Measurements from ENCODE around the gene VWC2.
A peak's percentile ranks its signal among the peaks of the same experiment; 100 is the strongest.

The VWC2 gene

GRCh38 chr7:49852619-49853462 is 79.4 kb downstream of the VWC2 start:
- DNase-seq: peak; percentile 29

- no peak for DNase-seq
These were observed 82.0 kb downstream of the VWC2 start for GRCh38 chr7:49855281-49855980.

- DNase-seq: no peak
These were observed 86.9 kb downstream of the VWC2 start for GRCh38 chr7:49860293-49860692.

DNA sequence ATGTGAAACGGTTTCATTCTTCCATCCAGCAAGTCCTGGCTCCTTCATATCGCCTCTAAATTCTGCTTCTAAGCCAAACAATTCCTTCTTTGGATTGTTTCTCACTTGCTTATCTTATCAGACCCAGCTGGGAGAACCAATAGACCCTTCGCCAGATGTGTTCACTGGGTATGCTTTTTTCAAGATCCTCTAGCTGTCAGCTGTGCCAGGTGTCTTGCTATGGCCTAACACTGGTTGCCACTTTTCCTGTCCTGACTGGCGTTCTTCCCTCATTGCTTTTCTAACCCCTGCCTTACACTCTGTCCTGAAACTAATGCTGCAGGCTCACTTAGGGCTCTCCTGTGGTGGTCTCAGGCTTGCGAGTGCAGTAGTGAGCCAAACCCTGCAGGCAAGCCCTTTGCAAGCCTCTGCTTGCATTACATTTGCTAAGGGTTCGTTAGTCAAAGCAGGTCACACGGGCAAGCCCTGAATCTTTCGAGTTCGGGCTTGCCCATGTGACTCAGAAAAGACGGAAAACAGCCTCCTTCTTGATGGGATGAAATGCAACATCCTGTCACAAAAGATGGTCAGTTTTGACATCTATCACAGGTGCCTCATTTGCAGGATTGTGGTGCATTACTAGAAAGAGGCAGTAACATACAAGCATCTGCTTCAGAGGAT is 92.8 kb downstream of the VWC2 start:
- DNase-seq: no peak

- no peak for DNase-seq
These were observed 93.5 kb downstream of the VWC2 start for GRCh38 chr7:49866910-49867309.

DNA sequence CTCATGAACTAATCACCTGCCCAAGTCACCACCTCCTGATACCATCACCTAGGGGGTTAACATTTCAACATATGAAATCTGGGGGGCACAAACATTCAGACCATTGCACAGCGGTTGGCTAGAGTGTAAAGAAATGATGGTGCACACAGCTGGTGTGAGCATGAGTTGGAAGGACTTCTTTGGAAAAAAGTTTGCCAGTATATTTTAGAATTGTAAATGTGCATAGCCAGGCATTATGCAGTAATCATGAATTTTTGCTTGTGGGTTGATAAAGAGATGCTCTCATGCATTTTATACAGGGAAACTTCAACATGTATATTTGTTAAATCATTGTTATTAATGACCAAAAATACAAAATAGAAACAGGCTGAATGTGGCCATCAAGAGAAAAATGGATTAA is 100.0 kb downstream of the VWC2 start:
- DNase-seq: no peak

GRCh38 chr7:49875336-49875735 is 101.9 kb downstream of the VWC2 start:
- no peak for DNase-seq

DNA sequence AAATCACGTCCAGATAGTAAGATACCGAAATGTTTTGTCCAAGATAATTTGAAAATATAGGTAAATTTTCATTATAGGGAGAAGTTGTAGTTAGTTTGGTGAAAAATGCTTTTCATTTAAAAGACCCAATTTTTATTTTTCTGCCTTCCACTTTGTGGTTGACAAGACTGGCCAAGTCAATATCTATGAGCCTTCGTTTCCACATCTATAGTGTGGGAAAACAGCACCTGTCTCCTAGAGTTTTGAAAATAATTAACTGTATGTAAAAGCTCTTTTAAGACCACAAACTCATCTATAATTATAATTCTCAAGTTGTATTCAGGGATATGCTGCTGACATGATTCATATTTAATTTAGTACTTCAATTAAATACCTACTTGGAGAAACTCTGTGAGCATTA is 102.8 kb downstream of the VWC2 start:
- no peak for DNase-seq

- no peak for DNase-seq
These were observed 104.7 kb downstream of the VWC2 start for GRCh38 chr7:49878089-49878488.

DNA sequence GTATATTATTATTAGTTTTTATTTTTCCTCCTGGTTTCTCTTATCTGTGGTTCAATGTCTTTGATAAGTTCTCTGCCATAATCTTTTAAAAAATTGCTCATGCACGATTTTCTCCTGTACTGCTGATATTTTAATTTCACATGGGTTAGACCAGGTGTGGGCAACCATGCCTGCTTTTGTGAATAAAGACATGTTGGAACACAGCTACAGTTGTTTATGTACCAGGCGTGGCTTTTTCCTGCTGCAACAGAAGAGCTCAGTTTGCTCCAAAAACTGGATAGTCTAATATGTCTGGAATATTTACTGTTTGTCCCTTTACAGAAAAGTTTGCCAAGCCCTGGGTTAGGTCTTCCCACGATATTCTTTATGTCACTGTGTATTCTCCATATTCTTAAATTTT is 105.2 kb downstream of the VWC2 start:
- DNase-seq: no peak

DNA sequence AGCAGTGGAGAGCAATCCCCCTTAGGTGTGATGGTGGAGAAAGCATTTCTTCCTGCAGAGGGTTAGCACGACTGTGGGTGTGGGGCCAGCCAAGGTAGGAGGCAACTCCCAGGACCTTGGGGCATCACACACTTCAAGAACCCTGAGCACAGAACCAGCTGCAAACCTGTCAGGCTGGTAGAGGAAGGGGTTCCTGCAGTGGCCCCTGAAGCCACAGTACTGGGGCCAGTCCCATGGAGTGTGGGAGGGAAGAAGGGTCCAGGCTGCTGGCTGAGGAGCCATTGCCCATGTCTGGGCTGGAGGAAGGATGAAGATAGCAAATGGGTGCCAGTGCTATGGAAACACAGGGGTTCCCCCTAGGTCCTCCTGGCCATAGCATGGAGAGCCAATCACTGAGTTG is 110.5 kb downstream of the VWC2 start:
- no peak for DNase-seq

- no peak for DNase-seq
These were observed 112.3 kb downstream of the VWC2 start for GRCh38 chr7:49885593-49886285.

GRCh38 chr7:49892481-49892880 is 119.0 kb downstream of the VWC2 start:
- no peak for DNase-seq

DNA sequence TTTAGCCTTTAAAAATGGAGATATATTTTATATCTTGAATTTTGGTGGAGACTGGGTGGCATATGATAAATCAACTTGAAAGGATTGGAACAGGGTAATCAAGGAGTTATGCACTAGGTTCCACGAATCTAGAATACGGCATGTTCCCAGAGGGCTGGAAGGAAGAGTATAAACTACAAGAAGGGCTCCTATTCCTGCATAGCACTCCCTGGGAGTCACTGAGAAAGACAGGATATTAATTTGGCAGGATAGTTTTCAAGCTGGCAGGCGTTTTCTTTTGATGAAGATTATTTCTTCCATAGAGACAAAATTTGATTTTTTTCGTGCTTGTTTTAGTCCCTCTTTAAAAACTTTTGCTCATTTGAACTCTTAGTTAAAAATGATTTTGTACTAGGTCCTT is 119.7 kb downstream of the VWC2 start:
- DNase-seq: no peak

- DNase-seq: no peak
These were observed 121.1 kb downstream of the VWC2 start for GRCh38 chr7:49894543-49894942.

GRCh38 chr7:49911909-49912308 is 138.5 kb downstream of the VWC2 start:
- DNase-seq: no peak

DNA sequence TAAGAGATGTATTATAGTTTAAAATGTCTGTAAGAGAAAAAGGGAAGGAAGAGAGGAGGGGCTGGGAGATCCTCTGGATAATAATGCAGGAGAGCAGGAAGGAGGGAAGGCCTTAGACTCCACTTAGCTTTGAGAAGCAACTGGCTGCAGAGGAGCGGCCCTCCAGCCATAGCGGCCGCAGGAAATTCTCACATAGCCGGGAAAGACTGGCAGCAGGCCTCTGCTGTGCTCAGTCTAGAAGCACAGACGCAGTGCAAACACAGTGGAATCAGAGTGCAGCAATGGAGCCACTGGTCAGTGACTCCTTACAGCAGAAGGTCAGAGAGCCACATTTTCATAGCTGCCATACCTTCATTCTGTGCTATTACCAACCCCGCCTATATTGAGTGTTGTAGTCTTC is 153.3 kb downstream of the VWC2 start:
- DNase-seq: no peak

DNA sequence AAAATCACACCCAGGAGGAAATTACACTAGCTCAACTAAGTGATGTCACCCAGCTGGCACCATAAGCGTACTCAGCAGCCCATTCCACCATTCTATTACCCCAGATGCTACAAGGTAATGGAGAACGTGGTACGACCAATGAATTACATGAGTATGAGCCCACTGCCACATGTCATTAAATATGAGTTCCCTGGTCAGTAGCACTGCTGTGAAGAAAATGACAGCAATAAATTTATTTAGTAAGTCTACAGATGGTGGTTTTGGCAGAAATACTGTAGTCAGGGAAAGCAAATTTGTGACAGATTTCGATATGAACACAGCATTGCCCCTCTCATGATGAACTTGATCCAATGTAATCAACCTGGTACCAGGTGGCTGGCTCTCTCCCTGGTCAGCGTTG is 154.2 kb downstream of the VWC2 start:
- DNase-seq: no peak

GRCh38 chr7:49928787-49929186 is 155.3 kb downstream of the VWC2 start:
- no peak for DNase-seq

DNA sequence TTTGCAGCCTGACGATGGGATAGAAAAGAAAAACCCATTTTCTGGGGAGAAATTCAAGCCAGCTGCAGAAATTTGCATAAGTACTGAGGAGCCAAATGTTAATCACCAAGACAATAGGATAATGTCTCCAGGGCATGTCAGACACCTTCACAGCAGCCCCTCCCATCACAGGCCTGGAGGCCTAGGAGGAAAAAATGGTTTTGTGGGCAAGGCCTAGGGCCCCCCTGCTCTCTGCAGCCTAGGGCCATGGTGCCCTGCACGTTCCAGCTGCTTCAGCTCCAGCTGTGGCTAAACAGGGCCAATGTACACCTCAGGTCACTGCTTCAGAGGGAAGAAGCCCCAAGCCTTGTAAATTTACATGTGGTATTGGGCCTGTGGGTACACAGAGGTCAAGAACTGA is 158.2 kb downstream of the VWC2 start:
- no peak for DNase-seq

- no peak for DNase-seq
These were observed 164.2 kb downstream of the VWC2 start for GRCh38 chr7:49937608-49938007.

Data from NCI-H1092 treated with DMSO at 0.1 percent for 48 hours (cell line).